ENCODE results near the gene EIF4G2. TPM values are rescaled to one million over a fixed set of nuclear protein-coding genes. Genes with fewer than 3 reads are reported as not detected.

The EIF4G2 gene
- total and polyA plus RNA-seq, 10 of the 15 experiments (the other 5 are each of a cell fraction or from before 2014, with no cell fraction given): 210 to 1,104 (median 713) TPM

DNA sequence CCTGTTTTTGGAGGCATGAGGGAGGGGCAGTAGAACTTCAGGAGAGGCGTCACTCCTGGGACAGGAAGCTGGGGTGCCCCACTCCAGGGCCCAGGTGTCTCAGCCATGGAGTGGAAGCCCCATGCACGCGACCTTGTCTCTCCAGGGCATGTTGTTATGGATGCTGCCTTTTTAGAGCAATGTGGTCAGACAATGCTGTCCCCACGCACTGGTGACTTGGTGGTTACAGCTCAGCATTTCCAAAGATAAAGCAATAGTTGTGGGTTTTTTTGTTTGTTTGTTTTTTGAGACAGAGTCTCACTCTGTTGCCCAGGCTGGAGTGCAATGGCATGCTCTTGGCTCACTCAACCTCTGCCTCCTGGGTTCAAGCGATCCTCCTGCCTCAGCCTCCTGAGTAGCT lies 22.3 kb downstream of the EIF4G2 start:
- H3K36me3 ChIP-seq (ENCODE audit: control insufficient read depth in 2 of 2, insufficient read depth in 2 of 2, low read length in 1 of 2): no peaks in the 10 kb centered on the region
- TF ChIP-seq SMC3 (IDR thresholded peaks at IDR 0.05; ENCODE audit: borderline replicate concordance, low read length): no peak
- TF ChIP-seq LARP7 (IDR thresholded peaks at IDR 0.05): no peak
- TF ChIP-seq BRCA1 (IDR thresholded peaks at IDR 0.05; ENCODE audit: low read depth, low read length): no peak
- TF ChIP-seq BCL11A (IDR thresholded peaks at IDR 0.05; ENCODE audit: low read depth, low read length): no peak
- no peak for TF ChIP-seq EGR1 (IDR thresholded peaks at IDR 0.05; ENCODE audit: borderline replicate concordance in 1 of 2, low read depth in 2 of 2, low read length in 2 of 2)
- TF ChIP-seq ZBED1 (IDR thresholded peaks at IDR 0.05; ENCODE audit: borderline replicate concordance): no peak
- no peak for TF ChIP-seq JUND (IDR thresholded peaks at IDR 0.05; ENCODE audit: low read depth, low read length)
- TF ChIP-seq, protein P1, sequence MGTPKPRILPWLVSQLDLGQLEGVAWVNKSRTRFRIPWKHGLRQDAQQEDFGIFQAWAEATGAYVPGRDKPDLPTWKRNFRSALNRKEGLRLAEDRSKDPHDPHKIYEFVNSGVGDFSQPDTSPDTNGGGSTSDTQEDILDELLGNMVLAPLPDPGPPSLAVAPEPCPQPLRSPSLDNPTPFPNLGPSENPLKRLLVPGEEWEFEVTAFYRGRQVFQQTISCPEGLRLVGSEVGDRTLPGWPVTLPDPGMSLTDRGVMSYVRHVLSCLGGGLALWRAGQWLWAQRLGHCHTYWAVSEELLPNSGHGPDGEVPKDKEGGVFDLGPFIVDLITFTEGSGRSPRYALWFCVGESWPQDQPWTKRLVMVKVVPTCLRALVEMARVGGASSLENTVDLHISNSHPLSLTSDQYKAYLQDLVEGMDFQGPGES (IDR thresholded peaks at IDR 0.05): no peak
- TF ChIP-seq DPF2 (IDR thresholded peaks at IDR 0.05): no peak
- CTCF ChIA-PET: interaction anchor here (0.8 to 1.4 kb wide), 2 partner anchors 16 to 241 kb away, joined by 3 to 4 read pairs; no protein-coding TSS in a partner anchor
- intact Hi-C loops (cut with micrococcal nuclease; ENCODE audit: unreplicated experiment): no loop called here
- H4K20me1 ChIP-seq (ENCODE audit: control insufficient read depth, insufficient read depth): no peaks in the 10 kb centered on the region
- H3K27me3 ChIP-seq (replicated peaks in 1 of 2; ENCODE audit: control insufficient read depth in 2 of 2, insufficient read depth in 2 of 2, low read length in 1 of 2): no peaks in the 10 kb centered on the region
- RAD21 ChIA-PET (ENCODE audit: unreplicated experiment): no interaction called here
- no peaks in the 10 kb centered on the region for H3K4me1 ChIP-seq (ENCODE audit: control insufficient read depth, insufficient read depth, low read length)
- POLR2A ChIA-PET: interaction anchor here (0.6 kb wide), 1 partner anchor 13 kb away, joined by 4 read pairs; no protein-coding TSS in a partner anchor
- SMC1A ChIA-PET (ENCODE audit: uncharacterized antibody, unreplicated experiment): no interaction called here
- H3K9me3 ChIP-seq (replicated peaks; ENCODE audit: control insufficient read depth, insufficient read depth, low read length): no peaks in the 10 kb centered on the region
- FAIRE-seq (no peak), ATAC-seq (no peak), DNase-seq (ENCODE audit: low read depth, low spot score) (no peak)
- no peak overlapping the region for H2AFZ ChIP-seq (ENCODE audit: control insufficient read depth, low read depth, low read length)
- H3K79me2 ChIP-seq (ENCODE audit: control insufficient read depth, insufficient read depth, low read length): no peaks in the 10 kb centered on the region
- no peak overlapping the region for H3K9ac ChIP-seq (ENCODE audit: control insufficient read depth, insufficient read depth, low read length)
- BruUV-seq (replicated peaks): no TSS peak
- no peak overlapping the region for H3K27ac ChIP-seq (ENCODE audit: control insufficient read depth, insufficient read depth)
- no peak overlapping the region for H3K4me3 ChIP-seq
- no peak overlapping the region for H3K4me2 ChIP-seq (ENCODE audit: control insufficient read depth, insufficient read depth)
- in situ Hi-C loops (cut with MboI): no loop called here
- 74% methylated on average over 5 of the region's 5 CpGs for WGBS (ENCODE audit: insufficient coverage, insufficient replicate concordance, low lambda C conversion rate, missing lambda C conversion rate)

Data from GM12878 (cell line).